ENCODE results near the gene EDEM2. TPM values are rescaled to one million over a fixed set of nuclear protein-coding genes. Genes with fewer than 3 reads are reported as not detected.

Gene EDEM2
- total and polyA plus RNA-seq, 2 of the 4 experiments (the other 2 are of a cell fraction), result 19.0 to 27.4 TPM

GRCh38 chr20:35108921-35109320 is 38.2 kb downstream of the EDEM2 start:
- dilution Hi-C loops (cut with HindIII; ENCODE audit: low sequenced_read_pairs, unreplicated experiment), result no loop called here

More at GRCh38 chr20:35108921-35109320, 38.2 kb downstream of the EDEM2 start:
- no peak overlapping the region for H3K9ac ChIP-seq (ENCODE audit: low read depth, low read length)
- H4K20me1 ChIP-seq (ENCODE audit: insufficient read depth, low read length), result no peaks in the 10 kb centered on the region
- BruUV-seq (replicated peaks), result no TSS peak
- TF ChIP-seq, protein P1, sequence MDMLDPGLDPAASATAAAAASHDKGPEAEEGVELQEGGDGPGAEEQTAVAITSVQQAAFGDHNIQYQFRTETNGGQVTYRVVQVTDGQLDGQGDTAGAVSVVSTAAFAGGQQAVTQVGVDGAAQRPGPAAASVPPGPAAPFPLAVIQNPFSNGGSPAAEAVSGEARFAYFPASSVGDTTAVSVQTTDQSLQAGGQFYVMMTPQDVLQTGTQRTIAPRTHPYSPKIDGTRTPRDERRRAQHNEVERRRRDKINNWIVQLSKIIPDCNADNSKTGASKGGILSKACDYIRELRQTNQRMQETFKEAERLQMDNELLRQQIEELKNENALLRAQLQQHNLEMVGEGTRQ (IDR thresholded peaks at IDR 0.05; ENCODE audit: low read depth, low read length), result no peak
- TF ChIP-seq MXI1 (IDR thresholded peaks at IDR 0.05; ENCODE audit: borderline replicate concordance, low read depth, low read length), result no peak
- no peak for TF ChIP-seq NFE2L2 (IDR thresholded peaks at IDR 0.05; ENCODE audit: low read depth, low read length)
- TF ChIP-seq FOS (IDR thresholded peaks at IDR 0.05; ENCODE audit: low read depth, low read length), result no peak
- TF ChIP-seq CEBPB (IDR thresholded peaks at IDR 0.05; ENCODE audit: low read depth, low read length), result no peak
- TF ChIP-seq BHLHE40 (IDR thresholded peaks at IDR 0.05; ENCODE audit: low read depth, low read length), result no peak
- TF ChIP-seq MAFK (IDR thresholded peaks at IDR 0.05; ENCODE audit: low read depth, low read length), result no peak
- TF ChIP-seq RAD21 (IDR thresholded peaks at IDR 0.05; ENCODE audit: low read length), result no peak
- no peak for TF ChIP-seq MAZ (IDR thresholded peaks at IDR 0.05; ENCODE audit: borderline replicate concordance, low read depth, low read length)
- no peak for TF ChIP-seq CHD1 (IDR thresholded peaks at IDR 0.05; ENCODE audit: low read depth, low read length)
- no peak for TF ChIP-seq POLR2A (IDR thresholded peaks at IDR 0.05; ENCODE audit: low read depth, low read length)
- TF ChIP-seq, protein P2, sequence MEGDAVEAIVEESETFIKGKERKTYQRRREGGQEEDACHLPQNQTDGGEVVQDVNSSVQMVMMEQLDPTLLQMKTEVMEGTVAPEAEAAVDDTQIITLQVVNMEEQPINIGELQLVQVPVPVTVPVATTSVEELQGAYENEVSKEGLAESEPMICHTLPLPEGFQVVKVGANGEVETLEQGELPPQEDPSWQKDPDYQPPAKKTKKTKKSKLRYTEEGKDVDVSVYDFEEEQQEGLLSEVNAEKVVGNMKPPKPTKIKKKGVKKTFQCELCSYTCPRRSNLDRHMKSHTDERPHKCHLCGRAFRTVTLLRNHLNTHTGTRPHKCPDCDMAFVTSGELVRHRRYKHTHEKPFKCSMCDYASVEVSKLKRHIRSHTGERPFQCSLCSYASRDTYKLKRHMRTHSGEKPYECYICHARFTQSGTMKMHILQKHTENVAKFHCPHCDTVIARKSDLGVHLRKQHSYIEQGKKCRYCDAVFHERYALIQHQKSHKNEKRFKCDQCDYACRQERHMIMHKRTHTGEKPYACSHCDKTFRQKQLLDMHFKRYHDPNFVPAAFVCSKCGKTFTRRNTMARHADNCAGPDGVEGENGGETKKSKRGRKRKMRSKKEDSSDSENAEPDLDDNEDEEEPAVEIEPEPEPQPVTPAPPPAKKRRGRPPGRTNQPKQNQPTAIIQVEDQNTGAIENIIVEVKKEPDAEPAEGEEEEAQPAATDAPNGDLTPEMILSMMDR (conservative IDR thresholded peaks at IDR 0.05; ENCODE audit: low read depth, low read length), result no peak
- TF ChIP-seq ELK1 (IDR thresholded peaks at IDR 0.05; ENCODE audit: borderline replicate concordance, low read depth, low read length), result no peak
- ATAC-seq (ENCODE audit: low read depth) (no peak), DNase-seq (no peak)
- H3K4me2 ChIP-seq (ENCODE audit: low read depth, low read length), result no peak overlapping the region
- H2BK5ac ChIP-seq (ENCODE audit: low read depth, low read length, poor library complexity, severe bottlenecking), result no peak overlapping the region
- no peak overlapping the region for H3K56ac ChIP-seq (ENCODE audit: extremely low read depth, insufficient read depth, low read length)
- H4K8ac ChIP-seq (ENCODE audit: low read depth in 2 of 2, low read length in 2 of 2), result no peak overlapping the region
- H4K5ac ChIP-seq (ENCODE audit: low read depth, low read length), result no peak overlapping the region
- POLR2A ChIA-PET (ENCODE audit: unreplicated experiment), result no interaction called here
- H3K18ac ChIP-seq (ENCODE audit: low read depth, low read length), result no peak overlapping the region
- no peak overlapping the region for H2BK120ac ChIP-seq (ENCODE audit: low read depth, low read length)
- H3K4me3 ChIP-seq (ENCODE audit: insufficient read depth, low read depth, low read length), result no peak overlapping the region
- no peak overlapping the region for H3K4ac ChIP-seq (ENCODE audit: low read depth, low read length)
- H3K4me1 ChIP-seq (ENCODE audit: control insufficient read depth, insufficient read depth, low read length), result peaks cover 12% of the 10 kb centered on the region
- no peaks in the 10 kb centered on the region for H3K36me3 ChIP-seq (ENCODE audit: control insufficient read depth, insufficient read depth, low read length)
- WGBS, 2 experiments (ENCODE audit: extremely low coverage in 2 of 2, insufficient read length in 1 of 2), result no CpG with 5 or more reads among the region's 4 CpGs
- in situ Hi-C loops (cut with MboI; ENCODE audit: low sequenced_read_pairs) (no loop called here), intact Hi-C loops (cut with micrococcal nuclease) (no loop called here)
- no peak overlapping the region for H2BK20ac ChIP-seq (ENCODE audit: low read depth, low read length)
- peaks cover 8% of the 10 kb centered on the region for H3K9me1 ChIP-seq (ENCODE audit: insufficient read depth, low read length)
- CTCF ChIA-PET, result interaction anchor here (0.6 kb wide), 2 partner anchors 9 to 13 kb away, joined by 3 read pairs; no protein-coding TSS in a partner anchor
- no peak overlapping the region for H4K91ac ChIP-seq (ENCODE audit: insufficient read depth, low read depth, low read length)
- no peak overlapping the region for H2AK5ac ChIP-seq (ENCODE audit: low read depth, low read length)
- no peak overlapping the region for H3K14ac ChIP-seq (replicated peaks; ENCODE audit: low read depth, low read length)
- no peak overlapping the region for H3K23ac ChIP-seq (ENCODE audit: low read depth, low read length)
- no peaks in the 10 kb centered on the region for H3K9me3 ChIP-seq (ENCODE audit: control insufficient read depth, insufficient read depth, low read length)
- no peaks in the 10 kb centered on the region for H3K27me3 ChIP-seq (ENCODE audit: control insufficient read depth, insufficient read depth, low read length)
- no peak overlapping the region for H3K27ac ChIP-seq (ENCODE audit: insufficient read depth, low read length)
- H3K79me1 ChIP-seq (ENCODE audit: low read depth in 1 of 2, low read length in 2 of 2), result peaks cover 0 to 6% of the 10 kb centered on the region in 2 experiments; a peak in 1 of 4 replicates
- H2AK9ac ChIP-seq (replicated peaks; ENCODE audit: low read depth, low read length, poor library complexity), result no peak overlapping the region
- no peak overlapping the region for H2BK15ac ChIP-seq (ENCODE audit: low read depth, low read length)
- no peak overlapping the region for H2AFZ ChIP-seq (replicated peaks; ENCODE audit: low read length, poor library complexity)

Measured in IMR-90 (cell line).